Heart right ventricle (tissue), 16 donors: ENCODE results near the gene PAIP2. TPM values are rescaled to one million over a fixed set of nuclear protein-coding genes. Genes with fewer than 3 reads are reported as not detected.

Experiments used
- ATAC-seq, 8 donors: fragments of 200-7000 bp; cut with Tn5 transposase; one replicate each; pipeline ENCODE4 v1.9.1; 2020; ENCODE audit warnings: mild to moderate bottlenecking in 8 of 8, moderate library complexity in 8 of 8, moderate number of reproducible peaks in 1 of 8
- DNase-seq, 2 donors: peaks; one replicate each; pipeline ENCODE4 v3.0.0-alpha.2; 2020
- H3K27ac ChIP-seq, 10 donors: fragments of 200-600 bp; sonication (generic) in 2 of 10; one replicate each; pipeline versions ENCODE4 v1.5.0 to v1.8.0; 2020 to 2022; ENCODE audit warnings: mild to moderate bottlenecking in 3 of 10
- H3K27me3 ChIP-seq, 7 donors: fragments of 200-600 bp; one replicate each; pipeline ENCODE4 v1.8.0; 2021 to 2022; ENCODE audit warnings: mild to moderate bottlenecking in 2 of 7
- H3K36me3 ChIP-seq, 9 donors: fragments of 200-600 bp; sonication (generic) in 1 of 9; one replicate each; pipeline versions ENCODE4 v1.5.0 to v1.8.0; 2020 to 2022; ENCODE audit warnings: mild to moderate bottlenecking in 2 of 9
- H3K4me1 ChIP-seq, 9 donors: fragments of 200-600 bp; sonication (generic) in 1 of 9; one replicate each; pipeline versions ENCODE4 v1.5.0 to v1.8.0; 2020 to 2022; ENCODE audit warnings: mild to moderate bottlenecking in 4 of 9
- H3K4me3 ChIP-seq, 10 donors: fragments of 200-600 bp; sonication (generic) in 2 of 10; one replicate each; pipeline versions ENCODE4 v1.5.0 to v1.8.0; 2020 to 2022; ENCODE audit warnings: mild to moderate bottlenecking in 7 of 10, moderate library complexity in 2 of 10
- H3K9me3 ChIP-seq, 11 donors: fragments of 200-600 bp in 10 of 11; sonication (generic) in 2 of 11; one replicate each; pipeline versions ENCODE4 v1.5.0 to v1.8.0; 2013 to 2022; ENCODE audit warnings: mild to moderate bottlenecking in 2 of 11, control low read depth in 1 of 11, moderate library complexity in 1 of 11
- CTCF ChIP-seq, 9 donors: fragments of 200-600 bp; sonication (generic) in 2 of 9; IDR thresholded peaks; one replicate each; pipeline versions ENCODE4 v1.5.0 to v1.8.0; 2021 to 2022; ENCODE audit warnings: antibody characterized with exemption in 9 of 9, mild to moderate bottlenecking in 5 of 9, moderate library complexity in 1 of 9
- WGBS, 2 donors: extraction: QIAGEN DNeasy Blood & Tissue Kit; methylation state at CpG; one replicate each; pipeline ENCODE4 v1.1.7; 2013; ENCODE audit warnings: inconsistent platforms in 1 of 2; 5-methylcytosine and 5-hydroxymethylcytosine counted together
- intact Hi-C, 10 donors: fragments of 100-400 bp; cut with DNase I; formaldehyde crosslinking; loops; one replicate each; pipeline versions ENCODE4 v1.11.1 to v1.14.2; 2022
- polyA plus RNA-seq, 2 donors: library from polyadenylated mRNA; stranded (reverse); fragments of 200-250 nt; gene quantifications; one replicate each; pipeline ENCODE4 v1.2.3, GENCODE V29; 2013
- total RNA-seq, 10 donors: library from RNA; stranded (reverse); fragmentation: NEBNext Ultra II Directional in 3 of 10; extraction: Animal tissue kit (Norgen Biotek cat#: 25700) in 3 of 10; gene quantifications; one replicate each; pipeline versions ENCODE4 v1.2.1 to v1.2.4, GENCODE V29; 2021 to 2023
- donor health status: Arrhythmogenic right ventricular cardiomyopathy.
- donor health status: ischemic (EF 13 %, LVEDD 7.1; RV severe dilation, severe dysfunction).
- donor health status: healthy with polysubstance abuse.
- donor health status: DM: no; HTN: yes; CAD: no.
- donor health status: DM: no; HTN: no; CAD: no.
- donor health status: ischemic (EF 25% LVEDD 6.9; RV normal size, moderate dysfunction).
- donor health status: ischemic (EF 25% LVEDD 5.7; RV mildly dilated, moderate dysfunction).
- donor health status: healthy.
- donor health status: DM: yes; HTN: yes; CAD: no.
- donor health status: Ischemic cardiomyopathy.
- donor health status: ischemic (EF 35%, LVEDD 5.7; RV mildly dilated, moderate dysfunction).
- donor health status: nonischemic (EF 11% LVEDD 7.7; RV severe dilation, severe dysfunction).
- donor health status: DM: yes; HTN: yes; CAD: no.
- donor health status: PGD.
- donor health status: ischemic (EF 29% LVEDD 5.4; RV normal size, mild dysfunction).
- donor health status: nonischemic (EF 23%, LVEDD 6.1; RV moderate dilation, normal function).

Gene PAIP2
- total and polyA plus RNA-seq, 12 donors, result 43.8 to 173 (median 137) TPM

- ATAC-seq (no peak), DNase-seq (no peak)
- TF ChIP-seq CTCF (IDR thresholded peaks at IDR 0.05), result no peak
- Histone ChIP-seq H3K9me3 (no peaks in the 10 kb centered on the region), H3K27ac (peak overlapping the region in 5 of 10 donors; percentile 74 to 93 (median 91)), H3K27me3 (no peaks in the 10 kb centered on the region), H3K4me3 (no peak overlapping the region), H3K4me1 (peaks cover 31 to 62% (median 57%) of the 10 kb centered on the region in 9 donors), H3K36me3 (peaks cover 0 to 47% (median 0%) of the 10 kb centered on the region in 9 donors)
- intact Hi-C loops, result no loop called here
- 96 to 97% methylated on average over 6 of the region's 6 CpGs for whole genome bisulfite sequencing, 2 donors
Measured at GRCh38 chr5:139413153-139413552, 71.5 kb downstream of the PAIP2 start.

GRCh38 chr5:139413963-139414362 is 72.3 kb downstream of the PAIP2 start:
- Histone ChIP-seq H3K9me3 (no peaks in the 10 kb centered on the region), H3K4me3 (no peak overlapping the region), H3K27ac (peak overlapping the region in 9 of 10 donors; percentile 68 to 93 (median 89)), H3K4me1 (peaks cover 37 to 70% (median 65%) of the 10 kb centered on the region in 9 donors), H3K27me3 (no peaks in the 10 kb centered on the region), H3K36me3 (peaks cover 0 to 55% (median 0%) of the 10 kb centered on the region in 9 donors)
- 75 to 80% methylated on average over 6 of the region's 6 CpGs for WGBS, 2 donors
- ATAC-seq, result no peak
- no peak for TF ChIP-seq CTCF (IDR thresholded peaks at IDR 0.05)
- intact Hi-C loops, result no loop called here
- no peak for DNase-seq

GRCh38 chr5:139414581-139415130 is 73.0 kb downstream of the PAIP2 start:
- Histone ChIP-seq H3K27me3 (no peaks in the 10 kb centered on the region), H3K27ac (peak overlapping the region; percentile 68 to 93 (median 89)), H3K9me3 (no peaks in the 10 kb centered on the region), H3K4me3 (no peak overlapping the region), H3K36me3 (peaks cover 0 to 62% (median 0%) of the 10 kb centered on the region in 9 donors), H3K4me1 (peaks cover 40 to 77% (median 72%) of the 10 kb centered on the region in 9 donors)
- TF ChIP-seq CTCF (IDR thresholded peaks at IDR 0.05), result no peak
- ATAC-seq (peak in 7 of 8 donors; percentile 6 to 25 (median 14)), DNase-seq (peak in 1 of 2 donors; percentile 11)
- 34 to 47% methylated on average over 9 of the region's 9 CpGs for WGBS, 2 donors
- intact Hi-C loops, result loop anchor here in 1 of 10 donors (5.0 kb wide), 1 partner anchor 122 kb away; the partner anchor contains the start of gene MATR3

- no peak for TF ChIP-seq CTCF (IDR thresholded peaks at IDR 0.05)
- Histone ChIP-seq H3K4me3 (no peak overlapping the region), H3K27me3 (no peaks in the 10 kb centered on the region), H3K36me3 (peaks cover 0 to 65% (median 0%) of the 10 kb centered on the region in 9 donors), H3K27ac (peak overlapping the region; percentile 68 to 93 (median 89)), H3K4me1 (peaks cover 40 to 82% (median 76%) of the 10 kb centered on the region in 9 donors), H3K9me3 (no peaks in the 10 kb centered on the region)
- intact Hi-C loops, result loop anchor here in 1 of 10 donors (5.0 kb wide), 1 partner anchor 123 kb away; the partner anchor contains the start of gene MATR3
- peak; percentile 64 to 67 for DNase-seq
- peak; percentile 57 to 80 (median 68) for ATAC-seq
- 30 to 35% methylated on average over 8 of the region's 8 CpGs for WGBS, 2 donors
Measured at GRCh38 chr5:139415221-139415861, 73.7 kb downstream of the PAIP2 start.
